Right ventricle myocardium superior (tissue), 1 donor: ENCODE results near the gene NUDT17. TPM values are rescaled to one million over a fixed set of nuclear protein-coding genes. Genes with fewer than 3 reads are reported as not detected.

Experiments used
- ATAC-seq: fragments of 200-7000 bp; cut with Tn5 transposase; one replicate; pipeline ENCODE4 v1.9.1; 2020; ENCODE audit warnings: mild to moderate bottlenecking; ENCODE audit not compliant: poor library complexity
- DNase-seq: peaks from one replicate; pipeline ENCODE4 v3.0.0-alpha.2; 2020
- intact Hi-C: fragments of 100-400 bp; cut with DNase I; formaldehyde crosslinking; loops from one replicate; pipeline ENCODE4 v1.11.2; 2022
- microRNA-seq: library from miRNA; unstranded; fragments of <30 nt; microRNA quantifications from one replicate; pipeline ENCODE4 v1.2.0, GENCODE V29; 2020
- total RNA-seq: library from RNA; stranded (reverse); fragmentation: NEBNext Ultra II Directional; extraction: Animal tissue kit (Norgen Biotek cat#: 25700); gene quantifications from one replicate; pipeline ENCODE4 v1.2.1, GENCODE V29; 2021
- donor health status: DM: no; HTN: yes; CAD: no; lungs with severe emphysema.

The NUDT17 gene
- total RNA-seq, 1 donor from 2014 or later: 2.9 TPM

DNA sequence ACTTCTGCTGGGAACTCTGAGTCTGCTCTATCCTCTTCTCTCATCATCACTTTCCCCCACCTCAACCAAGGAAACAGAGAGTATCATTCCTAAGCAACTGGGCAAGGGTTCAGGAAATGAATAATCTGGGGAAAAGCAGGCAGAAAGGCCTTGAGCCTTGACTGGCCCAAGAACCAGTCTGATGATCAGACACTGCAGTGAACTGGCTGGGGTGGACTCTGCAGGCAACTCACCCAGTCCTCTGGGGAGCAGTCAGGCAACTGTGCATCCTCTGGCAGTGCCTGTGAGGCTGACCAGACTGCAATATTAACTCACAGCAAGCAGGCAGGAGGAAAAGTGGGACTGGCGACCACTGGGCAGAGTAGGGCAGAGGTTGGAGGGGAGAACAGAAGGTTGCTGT lies 39.2 kb downstream of the NUDT17 start:
- no peak for ATAC-seq
- intact Hi-C loops: no loop called here
- DNase-seq: no peak

DNA sequence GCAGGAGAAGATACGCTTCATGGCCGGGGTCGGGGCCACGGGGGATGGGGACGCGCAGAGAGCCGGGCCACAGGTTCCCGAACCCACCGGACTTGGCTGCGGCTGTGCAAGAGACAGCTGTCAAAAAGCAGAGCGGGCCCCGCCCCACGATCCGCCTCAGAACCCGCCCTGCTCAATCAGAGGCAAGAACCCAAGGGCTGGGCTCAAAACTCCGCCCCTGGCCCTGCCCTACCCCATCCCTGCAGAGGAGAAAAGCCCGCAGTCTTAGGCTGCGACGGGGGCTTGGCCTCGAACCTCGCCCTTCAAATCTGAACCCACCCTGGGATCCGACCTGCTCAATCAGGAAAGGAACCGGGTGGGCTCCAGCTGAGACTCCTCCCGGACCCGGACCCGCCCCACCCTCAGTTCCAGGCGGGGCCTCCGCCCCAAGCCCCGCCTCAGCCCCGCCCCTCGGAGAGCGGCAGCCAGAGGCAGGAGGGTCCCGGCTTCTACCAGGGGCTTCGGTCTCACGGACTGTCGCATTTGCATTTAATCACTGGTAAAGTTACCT lies 40.4 kb downstream of the NUDT17 start, which contains the start of gene ANKRD35:
Gene ANKRD35 (minus strand): TSS at position 129 of the 550 bp plus-strand sequence. CDS start 108 bp downstream, at position 21.
- peak; percentile 98 for ATAC-seq
- intact Hi-C loops: no loop called here
- DNase-seq: peak; percentile 94

DNA sequence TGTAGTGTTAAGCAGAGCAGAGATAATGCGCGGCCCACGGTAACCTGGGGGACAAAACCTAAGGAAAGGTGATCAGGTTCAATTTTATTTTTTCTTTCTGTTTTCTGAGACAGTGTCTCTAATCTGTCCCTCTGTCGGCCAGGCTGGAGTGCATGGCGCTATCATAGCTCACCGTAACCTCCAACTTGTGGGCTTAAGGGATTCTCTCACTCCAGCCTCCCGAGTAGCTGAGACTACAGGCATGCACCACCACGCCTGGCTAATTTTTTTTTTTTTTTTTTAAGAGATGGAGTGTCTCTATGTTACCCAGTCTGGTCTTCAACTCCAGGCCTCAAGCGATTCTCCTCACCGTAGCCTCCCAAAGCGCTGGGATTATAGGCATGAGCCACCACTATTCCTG lies 41.0 kb downstream of the NUDT17 start:
- intact Hi-C loops: no loop called here
- ATAC-seq (peak; percentile 33), DNase-seq (no peak)

DNA sequence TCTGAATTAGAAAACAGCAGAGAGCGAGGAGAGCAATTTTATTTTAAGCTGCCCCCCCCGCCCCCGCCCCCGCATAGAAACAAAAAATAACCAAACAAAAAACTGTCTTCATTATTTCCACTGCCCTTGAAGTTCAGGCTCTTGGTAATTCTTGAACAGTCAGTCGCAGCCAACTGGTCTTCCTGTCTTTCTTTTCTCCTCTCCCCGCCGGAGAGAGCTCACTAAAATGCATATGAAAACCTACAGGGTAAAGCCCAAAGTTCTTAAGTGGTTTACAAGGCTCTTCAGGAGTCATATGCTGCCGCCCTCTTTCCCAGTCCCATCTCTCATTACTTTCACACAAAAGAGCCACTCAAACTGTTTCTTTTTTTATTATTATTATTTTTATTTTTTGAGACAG lies 41.4 kb downstream of the NUDT17 start:
- intact Hi-C loops: no loop called here
- DNase-seq (no peak), ATAC-seq (no peak)

DNA sequence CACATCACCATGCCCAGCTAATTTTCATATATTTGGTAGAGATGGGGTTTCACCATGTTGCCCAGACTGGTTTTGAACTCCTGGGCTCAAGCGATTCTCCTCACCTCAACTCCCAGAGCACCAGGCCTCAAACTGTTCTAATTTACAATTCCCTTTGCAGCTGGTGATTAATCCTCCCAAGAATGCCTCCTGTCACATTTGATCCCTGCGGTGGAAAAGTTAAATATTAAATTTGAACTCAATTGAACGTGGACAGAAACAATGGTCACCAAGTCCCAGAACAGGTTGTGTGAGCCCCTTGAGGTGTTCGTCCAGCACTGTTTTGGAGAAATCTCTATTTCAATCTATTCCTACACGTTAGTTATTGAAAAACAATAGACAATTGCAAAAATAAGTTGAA lies 42.2 kb downstream of the NUDT17 start:
- intact Hi-C loops: no loop called here
- DNase-seq: no peak
- ATAC-seq: no peak

DNA sequence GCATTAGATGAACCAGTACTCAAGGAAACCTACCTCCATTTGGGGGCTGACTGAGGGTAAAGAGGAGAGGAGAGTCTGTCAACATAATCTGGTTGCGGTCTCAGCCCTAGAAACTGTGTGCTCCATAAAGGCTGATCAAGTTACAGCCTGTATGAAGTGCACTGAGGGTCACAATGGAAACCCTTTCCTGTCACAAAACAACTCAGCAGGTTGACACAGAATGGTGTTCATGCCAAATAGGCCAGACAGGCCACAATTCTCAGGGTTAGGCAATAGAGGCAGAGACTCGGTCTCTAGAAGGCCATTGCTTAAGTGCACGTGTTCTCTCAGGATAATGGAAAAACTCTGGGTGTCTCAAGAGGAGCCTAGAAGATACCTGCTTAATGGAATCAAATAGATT lies 44.3 kb downstream of the NUDT17 start:
- no peak for ATAC-seq
- DNase-seq: no peak
- intact Hi-C loops: no loop called here

DNA sequence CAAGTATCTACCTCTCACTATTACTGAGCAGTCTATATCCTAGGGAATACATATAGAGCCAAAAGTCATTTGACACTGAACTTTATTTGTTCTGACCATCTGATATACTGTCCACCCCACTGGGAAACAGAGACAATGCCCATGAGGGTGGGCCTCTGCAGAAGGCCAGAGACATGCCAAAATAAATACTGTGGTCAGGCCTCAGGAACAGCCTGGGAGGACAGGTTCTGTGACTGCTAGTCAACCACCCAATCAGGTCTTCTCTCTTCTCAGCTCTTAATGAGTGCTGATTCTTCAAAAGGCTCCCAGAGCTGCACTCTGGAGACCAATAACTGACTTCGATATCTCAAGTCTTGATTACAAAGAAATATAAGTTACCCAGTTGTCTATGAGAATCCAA lies 45.7 kb downstream of the NUDT17 start:
- DNase-seq: no peak
- intact Hi-C loops: no loop called here
- no peak for ATAC-seq

DNA sequence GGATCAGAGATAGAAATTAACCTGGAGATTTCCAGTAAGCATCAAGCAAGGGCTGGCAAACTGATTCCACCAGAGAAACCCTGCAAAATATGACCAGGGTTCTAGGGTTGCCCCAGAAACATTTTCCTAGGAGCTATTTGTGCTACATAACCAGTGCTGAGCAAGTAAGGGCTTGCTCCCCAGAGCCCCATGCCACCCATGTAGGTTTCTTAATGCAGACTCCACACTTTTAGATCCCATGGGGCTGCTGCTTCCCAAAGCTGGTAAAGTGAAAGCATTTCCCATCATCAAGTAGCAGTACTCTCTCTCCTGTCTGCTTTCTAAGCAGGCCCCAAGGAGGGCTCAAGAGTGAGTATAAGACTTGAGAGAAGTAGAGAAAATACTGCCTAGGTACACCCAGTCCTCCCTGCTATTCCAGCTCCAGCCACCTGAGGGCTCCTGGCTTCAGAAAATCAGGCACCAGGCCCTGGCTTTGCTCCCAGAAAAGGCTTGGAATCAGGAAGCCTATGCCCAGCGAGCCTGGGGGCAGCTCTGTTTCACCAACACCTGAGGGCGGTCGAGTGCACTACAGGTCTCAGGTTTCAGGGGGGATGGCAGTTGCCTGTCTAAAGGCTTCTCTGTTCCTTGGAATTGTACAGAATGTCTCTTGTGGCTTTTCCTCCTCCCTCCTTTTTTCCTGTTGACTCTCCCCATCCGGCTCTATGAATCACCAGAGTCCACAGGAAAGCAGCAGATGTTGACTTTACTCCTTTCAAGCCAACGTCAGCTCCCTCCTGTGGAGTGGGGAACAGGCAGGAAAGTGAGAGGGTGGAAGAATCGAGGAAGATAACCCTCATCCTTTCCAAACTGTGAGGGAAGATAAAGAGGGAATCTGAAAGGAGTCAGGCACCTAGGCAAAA lies 46.4 kb downstream of the NUDT17 start:
- ATAC-seq (peak; percentile 91), DNase-seq (peak; percentile 93)
- intact Hi-C loops: loop anchor here (2.0 kb wide), 1 partner anchor 121 kb away; no protein-coding TSS in a partner anchor

DNA sequence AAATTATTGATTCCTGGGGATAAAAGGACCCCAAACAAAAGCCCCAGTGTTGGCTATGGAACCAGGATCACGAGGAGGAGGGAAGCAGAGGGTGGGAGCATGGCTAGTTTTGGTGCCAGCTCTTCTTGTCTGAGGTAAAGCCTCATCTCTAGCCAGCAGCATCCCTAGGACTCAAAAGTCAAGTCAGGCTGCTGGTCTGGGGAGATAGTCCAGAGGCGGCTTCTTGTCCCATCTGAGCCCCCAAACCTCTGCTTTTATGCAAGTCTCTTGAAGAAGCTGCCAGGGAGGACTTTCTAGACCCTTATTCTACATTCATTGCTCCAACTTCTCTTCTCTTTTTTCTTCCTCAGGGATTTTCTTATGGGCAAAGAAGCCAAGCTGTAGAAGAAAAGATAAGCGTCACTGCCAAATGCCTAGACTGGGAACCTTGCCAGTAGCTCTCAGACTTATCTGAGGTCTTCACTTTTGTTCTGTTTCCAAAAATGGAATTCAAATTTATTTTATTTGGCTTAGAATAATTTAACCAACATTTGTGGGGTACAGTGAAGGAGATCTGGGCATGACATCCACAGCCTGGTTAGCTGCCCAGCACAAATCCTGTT lies 47.2 kb downstream of the NUDT17 start:
- DNase-seq (no peak), ATAC-seq (peak; percentile 3)
- intact Hi-C loops: loop anchor here (2.0 kb wide), 1 partner anchor 120 kb away; no protein-coding TSS in a partner anchor

DNA sequence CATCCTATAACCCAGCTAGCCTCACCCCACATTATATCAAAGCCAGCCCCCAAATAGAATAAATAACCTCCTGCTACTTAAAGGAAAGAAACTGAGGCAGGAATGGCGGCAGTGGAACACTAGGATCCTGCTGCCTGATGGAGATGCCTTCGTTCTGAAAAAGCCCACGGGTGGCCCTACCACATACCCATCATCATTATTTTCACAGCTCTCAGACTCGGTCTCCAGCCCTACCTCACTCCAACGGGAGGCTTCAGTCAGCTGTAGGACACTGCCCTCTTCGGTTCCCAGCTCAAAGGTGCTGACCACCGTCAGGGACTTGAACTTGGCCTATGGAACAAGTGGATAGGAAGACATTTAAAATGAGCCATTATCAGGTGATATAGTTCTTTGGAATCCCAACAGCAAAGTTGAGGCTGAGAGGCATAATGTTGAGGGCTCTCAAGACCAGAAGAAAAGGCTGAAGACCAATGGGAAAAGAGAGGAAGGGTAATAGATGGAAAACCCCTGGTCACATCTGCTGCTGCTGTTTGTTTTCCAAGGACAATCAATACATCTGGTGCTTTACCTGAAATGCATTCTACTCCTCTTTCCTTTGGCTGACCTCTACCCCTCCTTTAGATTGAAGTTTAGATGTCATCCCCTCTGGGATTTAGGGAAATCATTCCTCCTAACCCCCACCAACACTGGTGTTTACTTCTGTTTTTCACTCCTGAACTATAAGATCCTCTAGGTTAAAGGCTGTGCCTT lies 48.1 kb downstream of the NUDT17 start:
- DNase-seq (no peak), ATAC-seq (no peak)
- intact Hi-C loops: loop anchor here (2.0 kb wide), 1 partner anchor 119 kb away; no protein-coding TSS in a partner anchor

DNA sequence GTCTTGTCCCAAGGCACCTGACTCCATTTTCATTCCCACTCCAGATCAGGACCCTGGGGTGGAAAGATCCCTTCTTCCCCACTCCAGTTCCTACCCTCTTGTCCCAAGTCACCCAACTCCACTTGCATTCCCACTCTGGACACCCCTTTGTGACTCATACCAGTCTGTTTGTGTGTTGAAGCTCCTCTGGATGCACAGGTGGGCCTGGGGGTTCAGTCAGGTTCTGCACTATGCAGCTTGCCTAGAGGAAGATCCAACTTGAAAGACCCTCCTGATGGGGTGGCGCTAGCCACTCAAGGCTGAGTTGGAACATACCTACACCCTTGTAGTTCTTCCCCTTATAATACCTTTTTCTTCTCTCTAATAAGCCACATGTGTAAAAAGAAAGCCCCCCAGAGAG lies 50.0 kb downstream of the NUDT17 start:
- ATAC-seq: no peak
- intact Hi-C loops: no loop called here
- DNase-seq: no peak

DNA sequence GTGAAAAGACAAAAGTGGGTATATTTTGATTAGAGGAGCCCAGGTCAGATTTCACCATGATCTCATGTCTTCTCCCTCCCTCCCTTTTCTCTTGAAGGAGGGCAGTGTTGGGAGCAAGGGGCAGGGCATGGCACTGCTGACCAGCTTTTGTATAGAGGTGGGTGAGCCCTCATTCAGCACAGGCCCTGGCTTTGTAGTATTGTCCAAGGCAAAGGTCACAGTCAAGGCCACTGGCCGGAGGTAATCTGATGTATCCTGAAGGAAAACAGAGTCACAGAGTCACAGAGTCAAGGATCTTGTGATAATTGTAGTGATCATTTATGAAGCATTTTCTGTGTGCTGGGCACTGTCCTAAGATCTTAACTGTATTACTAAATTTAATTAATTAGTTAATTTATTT lies 52.5 kb downstream of the NUDT17 start:
- DNase-seq: no peak
- intact Hi-C loops: no loop called here
- no peak for ATAC-seq

Small RNAs within 50 kb of the gene (microRNA-seq; reads per million reads assigned to microRNA genes)
- gene MIR6736: not detected

Other genes starting within 250 kb of the NUDT17 start
- 7.1 TPM for gene GPR89A, start 237.6 kb upstream of the NUDT17 start, total RNA-seq
- gene PDZK1, start 138.3 kb upstream of the NUDT17 start, total RNA-seq: not detected
- gene CD160, start 126.1 kb upstream of the NUDT17 start, total RNA-seq: not detected
- 46.5 TPM for gene RNF115, start 21.5 kb upstream of the NUDT17 start, total RNA-seq
- 12.2 TPM for gene POLR3C, start 21.4 kb upstream of the NUDT17 start, total RNA-seq
- 13.2 TPM for gene PIAS3, start 13.5 kb downstream of the NUDT17 start, total RNA-seq
- gene ANKRD35, start 40.2 kb downstream of the NUDT17 start, total RNA-seq: 1.1 TPM
- 1.0 TPM for gene ITGA10, start 64.4 kb downstream of the NUDT17 start, total RNA-seq
- 22.3 TPM for gene PEX11B, start 73.1 kb downstream of the NUDT17 start, total RNA-seq
- gene RBM8A, start 81.9 kb downstream of the NUDT17 start, total RNA-seq: 57.9 TPM
- 22.9 TPM for gene LIX1L, start 112.4 kb downstream of the NUDT17 start, total RNA-seq
- 0.59 TPM for gene ANKRD34A, start 118.9 kb downstream of the NUDT17 start, total RNA-seq
- 49.2 TPM for gene POLR3GL, start 119.1 kb downstream of the NUDT17 start, total RNA-seq
- gene TXNIP, start 150.9 kb downstream of the NUDT17 start, total RNA-seq: 980 TPM
- 88.1 TPM for gene HJV, start 176.1 kb downstream of the NUDT17 start, total RNA-seq